NOMO-1 (cell line): ENCODE measurements around the gene SMARCB1.
"Not testable (repeated sequence)": the region's sequence is repeated elsewhere in the genome, so short reads cannot be mapped to it uniquely, and the experiment has no call there.

Source experiments
- DNase-seq, 2 experiments: peaks; one replicate each; lab custom pipeline; 2025; ENCODE audit not compliant: unreplicated experiment in 2 of 2; lab: John Stamatoyannopoulos, UW

The SMARCB1 gene

GRCh38 chr22:23841736-23842445, 55.1 kb downstream of the SMARCB1 start:
- no peak for DNase-seq

GRCh38 chr22:23842599-23842998, 55.8 kb downstream of the SMARCB1 start:
- DNase-seq: no peak

DNA sequence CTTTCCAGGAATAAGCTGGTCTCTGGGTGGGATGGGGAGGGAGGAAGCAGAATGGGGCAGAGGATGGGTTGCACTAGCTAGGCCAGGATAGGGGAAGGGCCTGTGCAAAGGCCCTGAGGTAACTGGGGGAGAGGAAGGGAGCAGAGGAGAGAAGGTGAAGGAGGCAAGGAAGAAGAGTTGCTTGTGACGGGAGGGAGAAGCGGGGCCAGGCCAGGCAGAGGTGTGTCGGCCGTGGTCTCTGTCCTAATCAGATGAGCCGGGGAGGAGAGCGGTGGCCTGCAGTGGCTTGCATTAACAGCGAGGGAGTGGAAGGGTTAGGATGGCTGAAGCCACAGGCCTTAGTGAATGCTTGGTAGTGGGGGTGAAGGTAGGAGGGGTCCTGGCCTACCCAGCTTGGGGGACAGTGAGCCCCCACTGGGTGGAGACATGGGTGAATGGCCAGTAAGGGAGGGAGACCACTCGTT, 58.0 kb downstream of the SMARCB1 start:
- DNase-seq: no peak

GRCh38 chr22:23845265-23846080, 58.7 kb downstream of the SMARCB1 start:
- no peak for DNase-seq

GRCh38 chr22:23846081-23846469, 59.3 kb downstream of the SMARCB1 start:
- no peak for DNase-seq

DNA sequence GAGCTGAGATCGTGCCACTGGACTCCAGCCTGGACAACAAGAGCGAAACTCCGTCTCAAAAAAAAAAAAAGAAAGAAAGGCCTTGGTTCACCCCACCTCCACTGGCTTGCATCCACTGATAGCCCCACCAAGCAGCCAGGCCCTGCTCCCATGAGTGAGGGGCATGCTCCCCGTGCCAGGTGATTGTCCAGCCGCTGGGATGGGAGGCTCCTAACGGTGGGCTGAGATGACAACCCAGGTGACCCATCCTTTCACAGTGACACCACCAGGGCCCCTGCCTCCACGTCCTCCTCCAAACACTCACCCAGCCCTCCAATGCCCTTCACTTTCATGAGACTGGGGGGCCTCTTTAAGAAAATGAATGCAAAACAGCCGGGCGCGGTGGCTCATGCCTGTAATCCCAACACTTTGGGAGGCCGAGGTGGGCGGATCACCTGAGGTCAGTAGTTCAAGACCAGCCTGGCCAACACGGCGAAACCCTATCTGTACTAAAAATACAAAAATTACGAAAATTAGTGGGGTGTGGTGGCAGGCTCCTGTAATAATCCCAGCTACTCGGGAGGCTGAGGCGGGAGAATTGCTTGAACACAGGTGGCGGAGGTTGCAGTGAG, 60.6 kb downstream of the SMARCB1 start:
- no peak for DNase-seq

- DNase-seq: no peak
Measured at GRCh38 chr22:23847991-23848864, 61.5 kb downstream of the SMARCB1 start.

GRCh38 chr22:23849009-23850006, 62.5 kb downstream of the SMARCB1 start:
- DNase-seq: peak; percentile 48 to 59

DNA sequence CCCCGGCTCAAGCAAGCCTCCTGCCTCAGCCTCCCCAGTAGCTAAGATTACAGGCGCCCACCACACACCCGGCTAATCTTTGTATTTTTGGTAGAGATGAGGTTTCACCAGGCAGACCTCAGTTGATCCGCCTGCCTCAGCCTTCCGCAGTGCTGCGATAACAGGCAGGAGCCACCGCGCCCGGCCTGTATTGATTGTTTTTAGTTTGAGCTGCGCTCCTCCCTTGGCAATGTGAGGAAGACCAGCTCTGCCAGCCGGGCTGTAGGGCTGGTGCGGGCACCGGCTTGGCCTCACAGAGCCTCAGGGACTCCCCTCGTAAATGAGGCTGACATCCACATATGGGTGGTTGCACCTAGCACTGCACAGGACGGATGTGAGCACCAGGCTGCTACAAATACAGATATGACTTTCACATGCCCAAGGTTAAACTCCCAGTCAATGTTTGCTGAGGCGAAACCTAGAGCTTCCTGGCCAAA, 63.4 kb downstream of the SMARCB1 start:
- no peak for DNase-seq

DNA sequence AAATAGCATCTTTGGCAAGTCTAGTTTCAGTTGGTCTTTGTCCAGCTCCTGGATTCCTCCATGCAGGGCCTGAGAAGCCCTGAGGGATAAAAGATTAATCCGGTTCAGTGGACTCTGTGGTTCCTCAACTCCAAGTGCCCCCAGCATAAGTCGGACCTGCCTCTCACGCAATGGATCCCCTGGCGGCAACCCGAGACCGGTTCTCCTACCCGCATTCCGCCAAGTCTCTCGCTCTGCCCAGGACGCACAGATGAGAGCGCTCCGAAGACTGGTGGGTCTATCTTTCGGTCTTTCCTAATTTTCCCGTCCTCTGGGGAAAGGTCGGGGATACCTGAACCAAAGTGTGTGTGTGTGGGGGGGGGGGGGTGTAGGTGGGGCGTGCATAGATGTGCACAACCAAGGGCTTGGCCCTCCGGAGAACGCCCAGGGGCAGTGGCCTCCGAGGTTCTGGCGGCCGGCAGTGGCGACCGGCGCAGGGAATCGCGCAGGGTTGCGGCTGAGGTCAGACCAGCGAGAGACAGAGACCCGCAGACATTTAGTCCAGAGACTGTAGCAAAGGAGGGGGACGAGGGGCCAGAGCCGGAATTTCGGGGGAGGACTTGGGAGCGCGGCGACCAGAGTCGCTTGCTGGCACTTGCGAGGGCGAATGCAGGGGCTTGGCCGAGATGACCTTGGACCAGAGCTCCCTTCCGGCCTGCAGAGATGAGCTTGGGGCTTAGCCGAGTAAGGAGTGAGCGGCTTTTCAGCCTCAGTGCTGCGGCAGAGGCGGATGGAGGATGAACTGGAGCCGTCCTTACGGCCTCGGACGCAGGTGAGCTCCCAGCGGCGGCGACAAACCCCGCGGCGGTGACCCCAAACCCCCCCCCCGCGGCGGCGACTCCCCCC, 70.2 kb downstream of the SMARCB1 start:
- no peak for DNase-seq

DNA sequence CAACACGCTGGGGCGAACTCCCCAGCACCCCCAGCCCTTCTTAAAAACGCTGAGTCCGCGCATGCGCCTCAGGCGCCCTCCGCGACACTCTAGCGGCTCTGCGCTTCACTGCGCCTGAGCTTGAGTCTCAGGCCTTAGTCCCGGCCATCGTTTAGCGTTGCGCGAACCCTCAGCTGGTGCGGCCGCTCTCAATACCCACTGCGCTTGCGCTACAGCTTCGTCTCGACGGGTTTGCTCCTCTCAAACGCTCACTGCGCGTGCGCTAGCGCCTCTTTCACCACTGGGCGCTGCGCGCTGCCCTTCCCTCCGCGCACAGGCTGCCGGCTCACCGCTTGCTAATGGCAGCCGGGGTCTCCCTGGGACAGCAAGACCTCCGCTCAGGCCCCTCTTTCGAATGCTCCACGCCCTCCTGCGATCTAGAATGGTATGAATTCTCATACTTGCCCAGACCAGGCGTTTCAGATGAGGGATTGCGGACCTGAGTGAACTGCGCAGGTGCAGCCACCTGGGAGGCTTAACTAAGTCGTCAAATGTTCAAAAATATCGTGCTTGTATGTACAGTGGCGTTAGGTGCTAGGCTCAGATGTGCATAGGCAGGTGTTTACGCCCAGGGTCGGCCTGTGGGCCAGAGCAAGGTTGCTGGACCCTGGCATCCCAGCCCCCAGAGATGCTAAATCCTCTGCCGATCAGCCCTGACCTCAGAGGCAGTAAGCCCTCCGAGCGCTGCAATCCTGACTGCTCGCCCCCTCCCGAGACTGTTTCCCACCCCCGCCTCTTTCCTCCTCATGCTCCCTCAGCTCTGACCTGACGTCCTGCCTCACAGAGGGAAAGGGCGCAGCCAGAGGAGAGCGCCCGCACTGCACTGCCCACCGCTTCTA, 71.1 kb downstream of the SMARCB1 start, which contains the start of gene SLC2A11:
Gene SLC2A11, plus strand, starts transcription at position 270 of the 878 bp plus-strand sequence. Its CDS starts 125 bp downstream, at position 395.
- peak; percentile 94 to 97 for DNase-seq

DNA sequence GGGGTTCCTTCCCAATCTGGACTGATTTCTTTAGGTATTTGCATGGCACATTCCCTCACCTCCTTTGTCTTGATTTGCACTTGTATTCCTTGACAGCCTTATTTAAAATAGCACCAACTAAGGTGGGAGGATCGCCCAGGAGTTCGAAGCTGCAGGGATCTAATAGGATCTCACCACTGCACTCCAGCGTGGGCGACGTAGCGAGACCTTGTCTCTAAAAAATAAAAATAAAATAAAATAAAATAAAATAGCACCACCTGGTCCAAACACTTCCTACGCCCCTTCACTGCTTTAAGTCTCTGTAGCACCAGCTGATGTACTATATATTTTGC, 71.7 kb downstream of the SMARCB1 start:
- DNase-seq: no peak

DNA sequence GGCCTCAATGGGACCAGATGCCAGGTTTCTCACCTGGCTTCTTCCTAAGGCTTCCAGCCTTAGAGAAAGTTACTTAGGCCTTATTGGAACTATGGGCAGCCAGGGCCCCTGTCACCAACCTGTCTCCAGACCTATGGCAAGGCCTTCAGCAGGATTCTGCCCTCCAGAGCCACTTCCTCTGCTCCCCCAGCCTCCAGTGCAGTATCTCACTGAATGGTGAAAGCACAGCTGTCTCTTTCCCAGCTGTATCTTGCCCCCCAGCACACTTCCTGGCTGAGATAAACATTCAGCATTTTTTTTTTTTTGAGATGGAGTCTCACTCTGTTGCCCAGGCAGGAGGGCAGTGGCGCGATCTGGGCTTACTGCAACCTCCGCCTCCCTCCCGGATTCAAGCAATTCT, 72.4 kb downstream of the SMARCB1 start:
- DNase-seq: no peak

DNA sequence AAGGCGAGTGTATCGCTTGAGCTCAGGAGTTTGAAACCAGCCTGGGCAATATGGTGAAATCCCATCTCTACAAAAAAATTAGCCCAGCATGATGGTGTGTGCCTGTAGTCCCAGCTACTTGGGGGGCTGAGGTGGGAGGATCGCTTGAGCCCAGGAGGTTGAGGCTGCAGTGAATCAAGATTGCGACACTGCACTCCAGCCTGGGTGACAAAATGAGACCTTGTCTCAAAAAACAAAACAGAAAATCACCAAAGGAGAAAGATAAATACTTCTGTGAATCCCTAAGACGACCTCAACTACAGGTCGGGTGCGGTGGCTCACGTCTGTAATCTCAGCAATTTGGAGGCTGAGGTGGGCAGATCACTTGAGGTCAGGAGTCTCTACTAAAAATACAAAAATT, 73.4 kb downstream of the SMARCB1 start:
- DNase-seq: not testable (repeated sequence)

GRCh38 chr22:23862103-23862502, 75.3 kb downstream of the SMARCB1 start:
- peak; percentile 37 to 38 for DNase-seq

DNA sequence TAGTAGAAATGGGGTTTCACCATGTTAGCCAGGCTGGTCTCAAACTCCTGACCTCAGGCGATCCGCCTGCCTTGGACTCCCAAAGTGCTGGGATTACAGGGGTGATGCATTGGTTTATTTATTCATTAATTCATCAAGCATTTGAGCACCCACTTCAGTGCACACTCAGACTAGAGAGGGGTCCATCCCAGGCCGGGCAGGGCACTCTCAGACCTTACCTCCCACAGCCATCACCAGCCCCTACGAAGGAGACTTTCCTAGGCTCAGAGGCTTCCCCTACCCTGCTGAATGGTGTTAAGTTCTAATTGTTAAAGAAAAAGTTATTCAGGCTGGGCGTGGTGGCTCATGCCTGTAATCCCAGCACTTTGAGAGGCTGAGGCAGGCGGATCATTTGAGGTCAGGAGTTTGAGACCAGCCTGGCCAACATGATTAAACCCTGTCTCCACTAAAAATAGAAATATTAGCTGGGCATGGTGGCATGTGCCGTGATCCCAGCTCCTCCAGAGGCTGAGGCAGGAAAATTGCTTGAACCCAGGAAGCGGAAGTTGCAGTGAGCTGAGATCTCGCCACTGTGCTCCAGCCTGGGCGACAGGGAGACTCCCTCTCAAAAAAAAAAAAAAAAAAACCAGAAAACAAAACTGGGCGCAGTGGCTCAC, 77.9 kb downstream of the SMARCB1 start:
- not testable (repeated sequence) for DNase-seq

DNA sequence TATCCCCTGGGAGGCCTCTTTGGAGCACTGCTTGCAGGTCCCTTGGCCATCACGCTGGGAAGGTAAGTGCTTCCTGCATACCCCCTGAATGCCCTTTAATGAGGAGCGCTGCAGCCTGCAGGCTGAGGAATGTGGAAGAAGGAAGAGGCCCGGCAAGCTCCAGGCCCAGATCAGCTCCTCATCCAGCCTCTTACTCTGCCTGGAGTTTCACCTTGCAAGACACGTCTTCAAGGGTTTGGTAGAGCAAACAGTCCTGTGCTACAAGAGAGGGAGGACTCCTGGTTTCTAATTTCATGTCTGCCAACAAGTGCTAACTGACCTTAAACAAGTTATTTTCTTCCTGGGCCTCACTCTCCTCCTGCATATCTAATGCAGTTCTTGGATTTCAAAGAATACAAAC, 81.8 kb downstream of the SMARCB1 start:
- no peak for DNase-seq
